GM20000 (cell line): Measurements from ENCODE around the gene ZC3H12A.

Source experiments
- DNase-seq: peaks from one replicate; pipeline ENCODE4 v3.0.0; 2012; ENCODE audit warnings: low spot score
- CTCF ChIP-seq: IDR thresholded peaks from 2 replicates; pipeline ENCODE4 v1.5.1; 2012; ENCODE audit warnings: mild to moderate bottlenecking, control low read depth; ENCODE audit errors: extremely low read depth, missing control alignments

The ZC3H12A gene

GRCh38 chr1:37468037-37468436, 6.3 kb upstream of the ZC3H12A start:
- TF ChIP-seq CTCF: no peak
- DNase-seq: no peak

GRCh38 chr1:37469386-37469785, 5.0 kb upstream of the ZC3H12A start:
- TF ChIP-seq CTCF: no peak
- DNase-seq: no peak

- DNase-seq: no peak
- TF ChIP-seq CTCF: no peak
These were observed 2.8 kb upstream of the ZC3H12A start for GRCh38 chr1:37471345-37472231.

- no peak for TF ChIP-seq CTCF
- no peak for DNase-seq
These were observed 2.1 kb upstream of the ZC3H12A start for GRCh38 chr1:37472281-37472680.

GRCh38 chr1:37472994-37473393, 1.4 kb upstream of the ZC3H12A start:
- no peak for DNase-seq
- TF ChIP-seq CTCF: no peak

- no peak for TF ChIP-seq CTCF
- DNase-seq: no peak
These were observed 842 bp upstream of the ZC3H12A start for GRCh38 chr1:37473431-37474045.

GRCh38 chr1:37474697-37475379, 458 bp downstream of the ZC3H12A start:
- TF ChIP-seq CTCF: no peak
- DNase-seq: no peak
